ENCODE measurements around the gene MEDAG. TPM values are rescaled to one million over a fixed set of nuclear protein-coding genes. Genes with fewer than 3 reads are reported as not detected.

MEDAG gene
- polyA plus RNA-seq, 1 of the 3 experiments (the other 2 are of a cell fraction): not detected

DNA sequence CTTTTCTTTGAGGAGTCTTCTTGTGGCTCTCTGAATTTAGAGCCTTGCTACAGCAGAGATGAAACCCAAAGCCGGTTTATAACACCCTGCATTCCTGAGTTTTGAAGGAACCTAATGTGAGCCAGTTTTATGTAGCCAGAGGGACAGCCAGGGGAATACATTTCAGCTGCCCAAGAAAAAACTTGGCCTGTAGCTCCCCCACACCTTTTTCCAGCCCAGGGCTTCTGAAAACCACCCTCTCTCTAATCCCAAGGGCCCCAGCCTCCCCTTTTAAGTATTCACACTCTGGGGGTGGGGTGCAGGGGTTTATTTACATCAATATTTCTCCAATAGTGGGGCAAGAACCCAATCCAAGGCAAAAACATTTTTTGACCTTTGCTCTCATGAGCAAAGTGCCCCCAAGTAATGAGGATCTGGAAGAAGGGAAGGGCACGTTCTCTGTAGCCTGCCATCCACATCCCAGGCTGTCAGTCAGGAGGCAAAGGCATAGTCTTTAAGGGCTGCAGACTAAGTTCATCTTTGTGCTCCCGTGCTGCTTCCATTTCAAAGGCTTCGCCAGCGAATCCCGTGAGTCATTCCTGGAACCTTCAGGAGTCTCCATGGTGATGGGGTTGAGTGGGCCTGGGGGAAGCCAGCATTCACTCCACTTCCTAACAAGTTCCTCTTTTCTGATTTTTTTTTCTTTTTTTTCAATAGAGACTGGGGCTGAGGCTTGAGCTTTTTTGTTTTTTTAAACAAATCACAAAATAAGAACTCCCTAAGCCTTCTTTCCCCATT lies 33.2 kb upstream of the MEDAG start:
- DNase-seq: peak; percentile 55
- Histone ChIP-seq H3K4me2 (peak overlapping the region; percentile 69), H3K9me3 (no peaks in the 10 kb centered on the region), H3K9me2 (no peaks in the 10 kb centered on the region), H3K27ac (ENCODE audit: low read depth in 2 of 2, low read length in 1 of 2) (peak overlapping the region; percentile 77 to 95), H3K4me3 (ENCODE audit: low read depth in 2 of 2, low read length in 1 of 2) (no peak overlapping the region), H3K4me1 (ENCODE audit: control insufficient read depth in 1 of 2, insufficient read depth in 2 of 2, low read depth in 1 of 2, low read length in 1 of 2) (peaks cover 25 to 43% of the 10 kb centered on the region in 2 experiments), H3K9ac (peak overlapping the region; percentile 68), H4K20me1 (ENCODE audit: insufficient read depth) (no peaks in the 10 kb centered on the region), H3K36me3 (replicated peaks in 1 of 2; ENCODE audit: control insufficient read depth in 1 of 2, insufficient read depth in 2 of 2, low read length in 1 of 2) (no peaks in the 10 kb centered on the region), H3K27me3 (ENCODE audit: insufficient read depth) (no peaks in the 10 kb centered on the region), H2AFZ (ENCODE audit: low read depth) (peak overlapping the region; percentile 86), H3F3A (replicated peaks; ENCODE audit: insufficient read depth) (peaks cover 27% of the 10 kb centered on the region), H3K79me2 (ENCODE audit: insufficient read depth) (no peaks in the 10 kb centered on the region)
- 38% methylated on average over 6 of the region's 6 CpGs for WGBS (ENCODE audit: low lambda C conversion rate)
- CTCF ChIA-PET: interaction anchor here (1.0 to 1.5 kb wide), 4 partner anchors 10 to 172 kb away, joined by 3 to 7 read pairs (median 4); no protein-coding TSS in a partner anchor
- POLR2A ChIA-PET: no interaction called here
- no peak for TF ChIP-seq GABPA (IDR thresholded peaks at IDR 0.05; ENCODE audit: low read depth)
- TF ChIP-seq, protein P1, sequence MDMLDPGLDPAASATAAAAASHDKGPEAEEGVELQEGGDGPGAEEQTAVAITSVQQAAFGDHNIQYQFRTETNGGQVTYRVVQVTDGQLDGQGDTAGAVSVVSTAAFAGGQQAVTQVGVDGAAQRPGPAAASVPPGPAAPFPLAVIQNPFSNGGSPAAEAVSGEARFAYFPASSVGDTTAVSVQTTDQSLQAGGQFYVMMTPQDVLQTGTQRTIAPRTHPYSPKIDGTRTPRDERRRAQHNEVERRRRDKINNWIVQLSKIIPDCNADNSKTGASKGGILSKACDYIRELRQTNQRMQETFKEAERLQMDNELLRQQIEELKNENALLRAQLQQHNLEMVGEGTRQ (IDR thresholded peaks at IDR 0.05; ENCODE audit: borderline replicate concordance, low read depth, low read length): no peak
- no peak for TF ChIP-seq RCOR1 (IDR thresholded peaks at IDR 0.05; ENCODE audit: low read length)
- TF ChIP-seq TCF12 (IDR thresholded peaks at IDR 0.05): peak; percentile 36; the same call in 1 of the 2 replicates
- no peak for TF ChIP-seq SIN3A (IDR thresholded peaks at IDR 0.05; ENCODE audit: borderline replicate concordance, low read depth, low read length)
- TF ChIP-seq, protein P2, sequence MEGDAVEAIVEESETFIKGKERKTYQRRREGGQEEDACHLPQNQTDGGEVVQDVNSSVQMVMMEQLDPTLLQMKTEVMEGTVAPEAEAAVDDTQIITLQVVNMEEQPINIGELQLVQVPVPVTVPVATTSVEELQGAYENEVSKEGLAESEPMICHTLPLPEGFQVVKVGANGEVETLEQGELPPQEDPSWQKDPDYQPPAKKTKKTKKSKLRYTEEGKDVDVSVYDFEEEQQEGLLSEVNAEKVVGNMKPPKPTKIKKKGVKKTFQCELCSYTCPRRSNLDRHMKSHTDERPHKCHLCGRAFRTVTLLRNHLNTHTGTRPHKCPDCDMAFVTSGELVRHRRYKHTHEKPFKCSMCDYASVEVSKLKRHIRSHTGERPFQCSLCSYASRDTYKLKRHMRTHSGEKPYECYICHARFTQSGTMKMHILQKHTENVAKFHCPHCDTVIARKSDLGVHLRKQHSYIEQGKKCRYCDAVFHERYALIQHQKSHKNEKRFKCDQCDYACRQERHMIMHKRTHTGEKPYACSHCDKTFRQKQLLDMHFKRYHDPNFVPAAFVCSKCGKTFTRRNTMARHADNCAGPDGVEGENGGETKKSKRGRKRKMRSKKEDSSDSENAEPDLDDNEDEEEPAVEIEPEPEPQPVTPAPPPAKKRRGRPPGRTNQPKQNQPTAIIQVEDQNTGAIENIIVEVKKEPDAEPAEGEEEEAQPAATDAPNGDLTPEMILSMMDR (IDR thresholded peaks at IDR 0.05): no peak
- TF ChIP-seq RAD21 (IDR thresholded peaks at IDR 0.05; ENCODE audit: low read length): no peak
- TF ChIP-seq, protein P3, sequence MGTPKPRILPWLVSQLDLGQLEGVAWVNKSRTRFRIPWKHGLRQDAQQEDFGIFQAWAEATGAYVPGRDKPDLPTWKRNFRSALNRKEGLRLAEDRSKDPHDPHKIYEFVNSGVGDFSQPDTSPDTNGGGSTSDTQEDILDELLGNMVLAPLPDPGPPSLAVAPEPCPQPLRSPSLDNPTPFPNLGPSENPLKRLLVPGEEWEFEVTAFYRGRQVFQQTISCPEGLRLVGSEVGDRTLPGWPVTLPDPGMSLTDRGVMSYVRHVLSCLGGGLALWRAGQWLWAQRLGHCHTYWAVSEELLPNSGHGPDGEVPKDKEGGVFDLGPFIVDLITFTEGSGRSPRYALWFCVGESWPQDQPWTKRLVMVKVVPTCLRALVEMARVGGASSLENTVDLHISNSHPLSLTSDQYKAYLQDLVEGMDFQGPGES (IDR thresholded peaks at IDR 0.05; ENCODE audit: low read depth, low read length): no peak
- TF ChIP-seq, protein P4, sequence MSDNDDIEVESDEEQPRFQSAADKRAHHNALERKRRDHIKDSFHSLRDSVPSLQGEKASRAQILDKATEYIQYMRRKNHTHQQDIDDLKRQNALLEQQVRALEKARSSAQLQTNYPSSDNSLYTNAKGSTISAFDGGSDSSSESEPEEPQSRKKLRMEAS (IDR thresholded peaks at IDR 0.05; ENCODE audit: low read depth): peak; percentile 38; the same call in 1 of the 2 replicates
- TF ChIP-seq FOXM1 (IDR thresholded peaks at IDR 0.05; ENCODE audit: low read depth): no peak
- no peak for TF ChIP-seq EZH2phosphoT487 (IDR thresholded peaks at IDR 0.05; ENCODE audit: borderline replicate concordance, low read depth)
- TF ChIP-seq, protein P5, sequence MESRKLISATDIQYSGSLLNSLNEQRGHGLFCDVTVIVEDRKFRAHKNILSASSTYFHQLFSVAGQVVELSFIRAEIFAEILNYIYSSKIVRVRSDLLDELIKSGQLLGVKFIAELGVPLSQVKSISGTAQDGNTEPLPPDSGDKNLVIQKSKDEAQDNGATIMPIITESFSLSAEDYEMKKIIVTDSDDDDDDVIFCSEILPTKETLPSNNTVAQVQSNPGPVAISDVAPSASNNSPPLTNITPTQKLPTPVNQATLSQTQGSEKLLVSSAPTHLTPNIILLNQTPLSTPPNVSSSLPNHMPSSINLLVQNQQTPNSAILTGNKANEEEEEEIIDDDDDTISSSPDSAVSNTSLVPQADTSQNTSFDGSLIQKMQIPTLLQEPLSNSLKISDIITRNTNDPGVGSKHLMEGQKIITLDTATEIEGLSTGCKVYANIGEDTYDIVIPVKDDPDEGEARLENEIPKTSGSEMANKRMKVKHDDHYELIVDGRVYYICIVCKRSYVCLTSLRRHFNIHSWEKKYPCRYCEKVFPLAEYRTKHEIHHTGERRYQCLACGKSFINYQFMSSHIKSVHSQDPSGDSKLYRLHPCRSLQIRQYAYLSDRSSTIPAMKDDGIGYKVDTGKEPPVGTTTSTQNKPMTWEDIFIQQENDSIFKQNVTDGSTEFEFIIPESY (IDR thresholded peaks at IDR 0.05; ENCODE audit: borderline replicate concordance, low read depth): no peak
- no peak for TF ChIP-seq EP300 (IDR thresholded peaks at IDR 0.05; ENCODE audit: borderline replicate concordance in 1 of 2, low read depth in 1 of 2, low read length in 1 of 2)
- no peak for TF ChIP-seq MEF2A (IDR thresholded peaks at IDR 0.05; ENCODE audit: borderline replicate concordance, low read depth)
- peak; percentile 45; the same call in 1 of the 2 replicates for TF ChIP-seq YY1 (IDR thresholded peaks at IDR 0.05; ENCODE audit: low read depth)
- no peak for TF ChIP-seq SMC3 (IDR thresholded peaks at IDR 0.05; ENCODE audit: low read depth, low read length)
- no peak for TF ChIP-seq POLR2AphosphoS5 (IDR thresholded peaks at IDR 0.05; ENCODE audit: low read depth, low read length)
- TF ChIP-seq, protein P6, sequence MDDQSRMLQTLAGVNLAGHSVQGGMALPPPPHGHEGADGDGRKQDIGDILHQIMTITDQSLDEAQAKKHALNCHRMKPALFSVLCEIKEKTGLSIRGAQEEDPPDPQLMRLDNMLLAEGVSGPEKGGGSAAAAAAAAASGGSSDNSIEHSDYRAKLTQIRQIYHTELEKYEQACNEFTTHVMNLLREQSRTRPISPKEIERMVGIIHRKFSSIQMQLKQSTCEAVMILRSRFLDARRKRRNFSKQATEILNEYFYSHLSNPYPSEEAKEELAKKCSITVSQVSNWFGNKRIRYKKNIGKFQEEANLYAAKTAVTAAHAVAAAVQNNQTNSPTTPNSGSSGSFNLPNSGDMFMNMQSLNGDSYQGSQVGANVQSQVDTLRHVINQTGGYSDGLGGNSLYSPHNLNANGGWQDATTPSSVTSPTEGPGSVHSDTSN (IDR thresholded peaks at IDR 0.05): peak; percentile 58; the same call in 1 of the 2 replicates
- peak; percentile 65 for TF ChIP-seq FOSL2 (IDR thresholded peaks at IDR 0.05; ENCODE audit: borderline replicate concordance, low read depth)
- TF ChIP-seq, protein P7, sequence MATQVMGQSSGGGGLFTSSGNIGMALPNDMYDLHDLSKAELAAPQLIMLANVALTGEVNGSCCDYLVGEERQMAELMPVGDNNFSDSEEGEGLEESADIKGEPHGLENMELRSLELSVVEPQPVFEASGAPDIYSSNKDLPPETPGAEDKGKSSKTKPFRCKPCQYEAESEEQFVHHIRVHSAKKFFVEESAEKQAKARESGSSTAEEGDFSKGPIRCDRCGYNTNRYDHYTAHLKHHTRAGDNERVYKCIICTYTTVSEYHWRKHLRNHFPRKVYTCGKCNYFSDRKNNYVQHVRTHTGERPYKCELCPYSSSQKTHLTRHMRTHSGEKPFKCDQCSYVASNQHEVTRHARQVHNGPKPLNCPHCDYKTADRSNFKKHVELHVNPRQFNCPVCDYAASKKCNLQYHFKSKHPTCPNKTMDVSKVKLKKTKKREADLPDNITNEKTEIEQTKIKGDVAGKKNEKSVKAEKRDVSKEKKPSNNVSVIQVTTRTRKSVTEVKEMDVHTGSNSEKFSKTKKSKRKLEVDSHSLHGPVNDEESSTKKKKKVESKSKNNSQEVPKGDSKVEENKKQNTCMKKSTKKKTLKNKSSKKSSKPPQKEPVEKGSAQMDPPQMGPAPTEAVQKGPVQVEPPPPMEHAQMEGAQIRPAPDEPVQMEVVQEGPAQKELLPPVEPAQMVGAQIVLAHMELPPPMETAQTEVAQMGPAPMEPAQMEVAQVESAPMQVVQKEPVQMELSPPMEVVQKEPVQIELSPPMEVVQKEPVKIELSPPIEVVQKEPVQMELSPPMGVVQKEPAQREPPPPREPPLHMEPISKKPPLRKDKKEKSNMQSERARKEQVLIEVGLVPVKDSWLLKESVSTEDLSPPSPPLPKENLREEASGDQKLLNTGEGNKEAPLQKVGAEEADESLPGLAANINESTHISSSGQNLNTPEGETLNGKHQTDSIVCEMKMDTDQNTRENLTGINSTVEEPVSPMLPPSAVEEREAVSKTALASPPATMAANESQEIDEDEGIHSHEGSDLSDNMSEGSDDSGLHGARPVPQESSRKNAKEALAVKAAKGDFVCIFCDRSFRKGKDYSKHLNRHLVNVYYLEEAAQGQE (IDR thresholded peaks at IDR 0.05; ENCODE audit: low read depth, low read length): no peak
- no peak for TF ChIP-seq ELF1 (IDR thresholded peaks at IDR 0.05)
